GM18520 (cell line): ENCODE data around the gene CD81.

Source experiments
- ATAC-seq: cut with Tn5 transposase; IDR thresholded peaks from one replicate; pipeline ENCODE4 v1.9.1; 2021; ENCODE audit not compliant: unreplicated experiment

The CD81 gene

GRCh38 chr11:2374456-2375201 lies 2.5 kb upstream of the CD81 start:
- no peak for ATAC-seq

GRCh38 chr11:2375341-2375853 lies 1.7 kb upstream of the CD81 start:
- ATAC-seq = no peak

- ATAC-seq = no peak
Observed at GRCh38 chr11:2375964-2376551, 1.1 kb upstream of the CD81 start.

GRCh38 chr11:2377511-2378443 lies 667 bp downstream of the CD81 start:
- ATAC-seq = no peak

GRCh38 chr11:2378527-2379210 lies 1.6 kb downstream of the CD81 start:
- no peak for ATAC-seq

GRCh38 chr11:2379466-2380174 lies 2.5 kb downstream of the CD81 start:
- ATAC-seq = no peak

- ATAC-seq = no peak
Observed at GRCh38 chr11:2380396-2380795, 3.3 kb downstream of the CD81 start.

- no peak for ATAC-seq
Observed at GRCh38 chr11:2380807-2381350, 3.8 kb downstream of the CD81 start.

- ATAC-seq = no peak
Observed at GRCh38 chr11:2381494-2382128, 4.5 kb downstream of the CD81 start.

GRCh38 chr11:2382129-2382517 lies 5.0 kb downstream of the CD81 start:
- no peak for ATAC-seq

GRCh38 chr11:2382936-2383851 lies 6.1 kb downstream of the CD81 start:
- no peak for ATAC-seq

GRCh38 chr11:2383852-2384804 lies 7.0 kb downstream of the CD81 start:
- no peak for ATAC-seq

GRCh38 chr11:2385156-2386151 lies 8.3 kb downstream of the CD81 start:
- ATAC-seq = no peak

- no peak for ATAC-seq
Observed at GRCh38 chr11:2386591-2386990, 9.5 kb downstream of the CD81 start.

GRCh38 chr11:2387266-2387987 lies 10.3 kb downstream of the CD81 start:
- ATAC-seq = no peak
